WTC11 (cell line): ENCODE measurements around the gene CCM2L. TPM values are rescaled to one million over a fixed set of nuclear protein-coding genes. Genes with fewer than 3 reads are reported as not detected.

Experiments used
- AR ChIP-seq: fragments of 250-450 bp; sonication (Bioruptor Pico); IDR thresholded peaks from 2 replicates; pipeline ENCODE4 v1.9.0; 2021; ENCODE audit warnings: mild to moderate bottlenecking
- ARID4B ChIP-seq: sonication (generic); formaldehyde crosslinking; IDR thresholded peaks from 2 replicates; pipeline ENCODE4 v1.8.0; 2023; ENCODE audit warnings: missing genetic modification reagents, mild to moderate bottlenecking, borderline replicate concordance
- ATF1 ChIP-seq: sonication (generic); formaldehyde crosslinking; IDR thresholded peaks from 2 replicates; pipeline ENCODE4 v1.8.1; 2023; ENCODE audit warnings: mild to moderate bottlenecking, moderate library complexity, missing genetic modification reagents
- ATF3 ChIP-seq: sonication (generic); formaldehyde crosslinking; conservative IDR thresholded peaks from 2 replicates; pipeline ENCODE4 v1.8.1; 2022; ENCODE audit warnings: mild to moderate bottlenecking, missing genetic modification reagents
- E2F1 ChIP-seq: sonication (generic); formaldehyde crosslinking; IDR thresholded peaks from 2 replicates; pipeline ENCODE4 v1.8.0; 2022; ENCODE audit warnings: mild to moderate bottlenecking, missing genetic modification reagents
- ERG ChIP-seq: fragments of 250-450 bp; sonication (Bioruptor Pico); IDR thresholded peaks from 2 replicates; pipeline ENCODE4 v1.8.0; 2021; ENCODE audit warnings: mild to moderate bottlenecking
- FOXP1 ChIP-seq: sonication (generic); formaldehyde crosslinking; IDR thresholded peaks from 2 replicates; pipeline ENCODE4 v1.8.0; 2022; ENCODE audit warnings: missing genetic modification reagents, mild to moderate bottlenecking, moderate library complexity, borderline replicate concordance
- GABPB1 ChIP-seq: sonication (generic); formaldehyde crosslinking; IDR thresholded peaks from 2 replicates; pipeline ENCODE4 v1.8.1; 2023; ENCODE audit warnings: mild to moderate bottlenecking, missing genetic modification reagents
- GRHL2 ChIP-seq: fragments of 250-450 bp; sonication (Bioruptor Pico); IDR thresholded peaks from 2 replicates; pipeline ENCODE4 v1.8.0; 2022; ENCODE audit warnings: mild to moderate bottlenecking, moderate library complexity; ENCODE audit not compliant: insufficient replicate concordance, severe bottlenecking
- JAZF1 ChIP-seq: fragments of 250-450 bp; sonication (Bioruptor Pico); IDR thresholded peaks from 2 replicates; pipeline ENCODE4 v1.9.0; 2021; ENCODE audit warnings: moderate library complexity, mild to moderate bottlenecking, inconsistent platforms
- JUN ChIP-seq: sonication (generic); formaldehyde crosslinking; IDR thresholded peaks from 2 replicates; pipeline ENCODE4 v1.8.0; 2023; ENCODE audit warnings: mild to moderate bottlenecking, missing genetic modification reagents
- MLX ChIP-seq: sonication (generic); formaldehyde crosslinking; IDR thresholded peaks from 2 replicates; pipeline ENCODE4 v1.8.1; 2023; ENCODE audit warnings: mild to moderate bottlenecking, missing genetic modification reagents, moderate library complexity
- NFYB ChIP-seq: sonication (generic); formaldehyde crosslinking; conservative IDR thresholded peaks from 2 replicates; pipeline ENCODE4 v1.8.0; 2022; ENCODE audit warnings: low read depth, missing genetic modification reagents
- NR1H2 ChIP-seq: sonication (generic); formaldehyde crosslinking; IDR thresholded peaks from 2 replicates; pipeline ENCODE4 v1.9.0; 2021; ENCODE audit warnings: mild to moderate bottlenecking, moderate library complexity, missing genetic modification reagents
- OVOL2 ChIP-seq: fragments of 250-450 bp; sonication (Bioruptor Pico); IDR thresholded peaks from 2 replicates; pipeline ENCODE4 v1.9.0; 2021; ENCODE audit warnings: mild to moderate bottlenecking, borderline replicate concordance
- PRDM15 ChIP-seq: sonication (generic); formaldehyde crosslinking; IDR thresholded peaks from 2 replicates; pipeline ENCODE4 v1.8.0; 2022; ENCODE audit warnings: missing genetic modification reagents
- SOX15 ChIP-seq: fragments of 250-450 bp; sonication (Bioruptor Pico); IDR thresholded peaks from 2 replicates; pipeline ENCODE4 v1.9.0; 2021; ENCODE audit warnings: mild to moderate bottlenecking
- TEAD1 ChIP-seq: sonication (generic); formaldehyde crosslinking; IDR thresholded peaks from 2 replicates; pipeline ENCODE4 v1.8.0; 2022; ENCODE audit warnings: mild to moderate bottlenecking, missing genetic modification reagents
- TEAD4 ChIP-seq: sonication (generic); formaldehyde crosslinking; IDR thresholded peaks from 2 replicates; pipeline ENCODE4 v1.8.0; 2022; ENCODE audit warnings: mild to moderate bottlenecking, missing genetic modification reagents
- ZNF232 ChIP-seq: sonication (generic); formaldehyde crosslinking; IDR thresholded peaks from 2 replicates; pipeline ENCODE4 v1.8.0; 2022; ENCODE audit warnings: mild to moderate bottlenecking, missing genetic modification reagents
- ZNF263 ChIP-seq: sonication (generic); formaldehyde crosslinking; IDR thresholded peaks from 2 replicates; pipeline ENCODE4 v1.8.1; 2022; ENCODE audit warnings: low read depth, mild to moderate bottlenecking, moderate library complexity, missing genetic modification reagents
- ZNF671 ChIP-seq: fragments of 250-450 bp; sonication (Bioruptor Pico); IDR thresholded peaks from 2 replicates; pipeline ENCODE4 v1.8.0; 2021; ENCODE audit warnings: mild to moderate bottlenecking
- ZSCAN18 ChIP-seq: fragments of 250-450 bp; sonication (Bioruptor Pico); IDR thresholded peaks from 2 replicates; pipeline ENCODE4 v2.1.2; 2022; ENCODE audit warnings: mild to moderate bottlenecking, moderate library complexity
- total RNA-seq: library from RNA; stranded (reverse); gene quantifications from 3 replicates; pipeline ENCODE4 v1.2.3, GENCODE V29; 2021

The CCM2L gene
- total RNA-seq, 1 experiment from 2014 or later: 7.8 TPM

GRCh38 chr20:31968291-31969126 lies 41.7 kb upstream of the CCM2L start (continued):
- peak; percentile 100 for TF ChIP-seq E2F1
- TF ChIP-seq JUN: peak; percentile 100
- TF ChIP-seq GABPB1: peak; percentile 99
- TF ChIP-seq MLX (CRISPR knock-in tag): peak; percentile 100
- peak; percentile 98 for TF ChIP-seq ZSCAN18 (CRISPR knock-in tag)
- TF ChIP-seq JAZF1 (CRISPR knock-in tag): no peak
- TF ChIP-seq ATF1 (CRISPR knock-in tag): peak; percentile 100
- peak; percentile 100 for TF ChIP-seq TEAD1 (CRISPR knock-in tag)
- TF ChIP-seq PRDM15 (CRISPR knock-in tag): peak; percentile 90
- TF ChIP-seq ATF3: peak; percentile 96
- no peak for TF ChIP-seq SOX15 (CRISPR knock-in tag)
- TF ChIP-seq ZNF671 (CRISPR knock-in tag): peak; percentile 91
- TF ChIP-seq GRHL2 (CRISPR knock-in tag): no peak
- no peak for TF ChIP-seq OVOL2 (CRISPR knock-in tag)
- peak; percentile 99 for TF ChIP-seq NR1H2
- peak; percentile 95 for TF ChIP-seq ZNF263 (CRISPR knock-in tag)
- TF ChIP-seq FOXP1 (CRISPR knock-in tag): peak; percentile 100
- TF ChIP-seq AR (CRISPR knock-in tag): peak; percentile 71; the same call in 1 of the 2 replicates
- peak; percentile 94 for TF ChIP-seq ERG (CRISPR knock-in tag)
- TF ChIP-seq ZNF232 (CRISPR knock-in tag): peak; percentile 100
- TF ChIP-seq TEAD4 (CRISPR knock-in tag): peak; percentile 100
- TF ChIP-seq NFYB (CRISPR knock-in tag): peak; percentile 86
- peak; percentile 100 for TF ChIP-seq ARID4B
